Tibial nerve (tissue), 4 donors: ENCODE results near the gene CCNF.

ENCODE experiments used
- EP300 ChIP-seq, 2 donors: sonication (generic); formaldehyde crosslinking; IDR thresholded peaks; one replicate each; pipeline ENCODE4 v1.6.1; 2017; ENCODE audit warnings: antibody characterized with exemption in 2 of 2, mild to moderate bottlenecking in 1 of 2
- TF ChIP-seq, protein P1 (sequence below), 5 experiments: fragments of 200-600 bp in 3 of 5; fragments of 450-650 bp in 2 of 5; sonication (generic) in 3 of 5; IDR thresholded peaks; one replicate each; pipeline ENCODE4 v1.5.1; 2016 to 2019; ENCODE audit warnings: antibody characterized with exemption in 5 of 5, mild to moderate bottlenecking in 3 of 5, moderate library complexity in 2 of 5

DNA sequence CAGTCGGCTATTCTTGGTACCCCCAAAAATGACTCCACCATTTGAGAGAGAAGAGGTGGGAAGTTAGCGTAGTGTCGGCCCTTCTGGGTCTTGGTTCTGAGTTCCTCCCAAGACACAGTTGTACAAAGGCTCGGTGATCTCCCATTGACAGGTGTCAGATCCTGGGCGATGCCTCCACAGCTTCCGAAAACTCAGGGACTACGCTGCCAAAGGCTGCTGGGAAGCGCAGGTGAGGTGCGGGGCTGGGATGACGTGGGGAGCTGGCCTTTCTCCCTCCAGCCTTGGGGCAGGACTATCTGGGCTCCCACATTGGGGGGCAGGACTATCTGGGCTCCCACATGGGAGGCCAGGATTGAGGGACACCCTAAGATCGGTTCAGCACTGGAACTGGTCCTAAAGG lies 10.4 kb downstream of the CCNF start:
- TF ChIP-seq, protein P1, sequence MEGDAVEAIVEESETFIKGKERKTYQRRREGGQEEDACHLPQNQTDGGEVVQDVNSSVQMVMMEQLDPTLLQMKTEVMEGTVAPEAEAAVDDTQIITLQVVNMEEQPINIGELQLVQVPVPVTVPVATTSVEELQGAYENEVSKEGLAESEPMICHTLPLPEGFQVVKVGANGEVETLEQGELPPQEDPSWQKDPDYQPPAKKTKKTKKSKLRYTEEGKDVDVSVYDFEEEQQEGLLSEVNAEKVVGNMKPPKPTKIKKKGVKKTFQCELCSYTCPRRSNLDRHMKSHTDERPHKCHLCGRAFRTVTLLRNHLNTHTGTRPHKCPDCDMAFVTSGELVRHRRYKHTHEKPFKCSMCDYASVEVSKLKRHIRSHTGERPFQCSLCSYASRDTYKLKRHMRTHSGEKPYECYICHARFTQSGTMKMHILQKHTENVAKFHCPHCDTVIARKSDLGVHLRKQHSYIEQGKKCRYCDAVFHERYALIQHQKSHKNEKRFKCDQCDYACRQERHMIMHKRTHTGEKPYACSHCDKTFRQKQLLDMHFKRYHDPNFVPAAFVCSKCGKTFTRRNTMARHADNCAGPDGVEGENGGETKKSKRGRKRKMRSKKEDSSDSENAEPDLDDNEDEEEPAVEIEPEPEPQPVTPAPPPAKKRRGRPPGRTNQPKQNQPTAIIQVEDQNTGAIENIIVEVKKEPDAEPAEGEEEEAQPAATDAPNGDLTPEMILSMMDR (IDR thresholded peaks at IDR 0.05), result no peak
- TF ChIP-seq EP300 (IDR thresholded peaks at IDR 0.05), result no peak
